HEK293T (cell line): ENCODE data around the gene TCF21.

Experiments
- ARNT ChIP-seq: fragments of 450-650 bp; IDR thresholded peaks from 2 replicates; pipeline ENCODE4 v1.6.1; 2017; ENCODE audit warnings: mild to moderate bottlenecking
- BHLHE40 ChIP-seq: fragments of 450-650 bp; IDR thresholded peaks from 2 replicates; pipeline ENCODE4 v1.6.1; 2016; ENCODE audit warnings: mild to moderate bottlenecking, moderate library complexity, borderline replicate concordance
- CTBP1 ChIP-seq: fragments of 450-650 bp; IDR thresholded peaks from 2 replicates; pipeline ENCODE4 v1.6.1; 2016; ENCODE audit warnings: borderline replicate concordance
- ELF4 ChIP-seq: fragments of 450-650 bp; IDR thresholded peaks from 2 replicates; pipeline ENCODE4 v1.6.1; 2017; ENCODE audit warnings: antibody characterized with exemption
- FOXA1 ChIP-seq: fragments of 450-650 bp; IDR thresholded peaks from 2 replicates; pipeline ENCODE4 v1.6.1; 2016; ENCODE audit warnings: mild to moderate bottlenecking
- FOXM1 ChIP-seq: fragments of 450-650 bp; IDR thresholded peaks from 2 replicates; pipeline ENCODE4 v1.6.1; 2017; ENCODE audit warnings: mild to moderate bottlenecking, borderline replicate concordance
- HDGF ChIP-seq: fragments of 450-650 bp; IDR thresholded peaks from 2 replicates; pipeline ENCODE4 v1.6.1; 2017; ENCODE audit warnings: antibody characterized with exemption, borderline replicate concordance
- L3MBTL2 ChIP-seq: fragments of 450-650 bp; conservative IDR thresholded peaks from 2 replicates; pipeline ENCODE4 v1.6.1; 2016; ENCODE audit warnings: mild to moderate bottlenecking
- NFRKB ChIP-seq: fragments of 450-650 bp; IDR thresholded peaks from 2 replicates; pipeline ENCODE4 v1.6.1; 2016; ENCODE audit warnings: mild to moderate bottlenecking, moderate library complexity
- SUZ12 ChIP-seq: fragments of 450-650 bp; IDR thresholded peaks from 2 replicates; pipeline ENCODE4 v1.6.1; 2016; ENCODE audit warnings: mild to moderate bottlenecking
- TARDBP ChIP-seq: fragments of 450-650 bp; IDR thresholded peaks from 2 replicates; pipeline ENCODE4 v1.6.1; 2016
- TF ChIP-seq, protein P1 (sequence below): fragments of 450-650 bp; IDR thresholded peaks from 2 replicates; pipeline ENCODE4 v1.6.1; 2016

- TF ChIP-seq SUZ12 (no peak), L3MBTL2 (no peak), ELF4 (no peak), BHLHE40 (no peak), HDGF (no peak), FOXM1 (no peak), ARNT (no peak), CTBP1 (no peak), TARDBP (no peak), FOXA1 (no peak), NFRKB (no peak)
- TF ChIP-seq, protein P1, sequence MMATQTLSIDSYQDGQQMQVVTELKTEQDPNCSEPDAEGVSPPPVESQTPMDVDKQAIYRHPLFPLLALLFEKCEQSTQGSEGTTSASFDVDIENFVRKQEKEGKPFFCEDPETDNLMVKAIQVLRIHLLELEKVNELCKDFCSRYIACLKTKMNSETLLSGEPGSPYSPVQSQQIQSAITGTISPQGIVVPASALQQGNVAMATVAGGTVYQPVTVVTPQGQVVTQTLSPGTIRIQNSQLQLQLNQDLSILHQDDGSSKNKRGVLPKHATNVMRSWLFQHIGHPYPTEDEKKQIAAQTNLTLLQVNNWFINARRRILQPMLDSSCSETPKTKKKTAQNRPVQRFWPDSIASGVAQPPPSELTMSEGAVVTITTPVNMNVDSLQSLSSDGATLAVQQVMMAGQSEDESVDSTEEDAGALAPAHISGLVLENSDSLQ = no peak
Measured at GRCh38 chr6:133880896-133881295, 8.0 kb upstream of the TCF21 start.
